OCI-LY3 (cell line): Measurements from ENCODE around the gene CUBN.
"Not testable (repeated sequence)": the region's sequence is repeated elsewhere in the genome, so short reads cannot be mapped to it uniquely, and the experiment has no call there.

Experiments used
- H2AFZ ChIP-seq: fragments of 200-600, 300-600 bp; shearing (Covaris generic); 2 replicates; pipeline ENCODE4 v1.6.0; 2014; ENCODE audit warnings: antibody characterized with exemption, low read depth, low read length
- H3K27ac ChIP-seq: fragments of 200-600, 300-600 bp; sonication (generic); 2 replicates; pipeline ENCODE4 v1.5.1; 2014; ENCODE audit warnings: mild to moderate bottlenecking, low read length, moderate library complexity, mixed read lengths
- H3K27me3 ChIP-seq: fragments of 200-600, 300-600 bp; sonication (generic); 2 replicates; pipeline ENCODE4 v1.6.1; 2014; ENCODE audit warnings: low read depth, low read length, mixed read lengths
- H3K36me3 ChIP-seq: fragments of 200-600, 300-600 bp; sonication (generic); replicated peaks from 2 replicates; pipeline ENCODE3; 2014; ENCODE audit warnings: low read depth, low read length, mixed read lengths
- H3K4me1 ChIP-seq: fragments of 300-600, 200-600 bp; sonication (generic); 2 replicates; pipeline ENCODE4 v1.6.1; 2014; ENCODE audit warnings: low read length, mixed read lengths
- H3K4me2 ChIP-seq: fragments of 200-600, 300-600 bp; sonication (generic); 2 replicates; pipeline ENCODE4 v1.6.1; 2014; ENCODE audit warnings: low read length, mixed read lengths
- H3K4me3 ChIP-seq: fragments of 300-600, 200-600 bp; sonication (generic); 2 replicates; pipeline ENCODE4 v1.5.1; 2014; ENCODE audit warnings: antibody characterized with exemption, mild to moderate bottlenecking, low read length, moderate library complexity
- H3K79me2 ChIP-seq: fragments of 300-600, 200-600 bp; shearing (Covaris generic); 2 replicates; pipeline ENCODE4 v1.6.1; 2014; ENCODE audit warnings: mild to moderate bottlenecking, low read length, mixed read lengths
- H3K9ac ChIP-seq: fragments of 300-600, 200-600 bp; shearing (Covaris generic); 2 replicates; pipeline ENCODE4 v1.6.0; 2014; ENCODE audit warnings: mild to moderate bottlenecking, low read length, moderate library complexity
- H3K9me3 ChIP-seq: fragments of 200-600, 300-600 bp; shearing (Covaris generic); 2 replicates; pipeline ENCODE4 v1.6.1; 2014; ENCODE audit warnings: low read length, mixed read lengths; ENCODE audit not compliant: insufficient read depth
- H4K20me1 ChIP-seq: fragments of 200-600, 300-600 bp; sonication (generic); 2 replicates; pipeline ENCODE4 v1.6.1; 2016; ENCODE audit warnings: low read length, mixed read lengths; ENCODE audit not compliant: insufficient read depth
- CTCF ChIP-seq: fragments of 200-600, 300-600 bp; sonication (generic); IDR thresholded peaks from 2 replicates; pipeline ENCODE4 v1.5.1; 2014; ENCODE audit warnings: antibody characterized with exemption, low read length, low read depth
- EZH2phosphoT487 ChIP-seq: fragments of 200-600 bp; shearing (Covaris generic); IDR thresholded peaks from 2 replicates; pipeline ENCODE4 v1.6.1; 2018; ENCODE audit warnings: antibody characterized with exemption, mixed run types, low read depth

The CUBN gene

DNA sequence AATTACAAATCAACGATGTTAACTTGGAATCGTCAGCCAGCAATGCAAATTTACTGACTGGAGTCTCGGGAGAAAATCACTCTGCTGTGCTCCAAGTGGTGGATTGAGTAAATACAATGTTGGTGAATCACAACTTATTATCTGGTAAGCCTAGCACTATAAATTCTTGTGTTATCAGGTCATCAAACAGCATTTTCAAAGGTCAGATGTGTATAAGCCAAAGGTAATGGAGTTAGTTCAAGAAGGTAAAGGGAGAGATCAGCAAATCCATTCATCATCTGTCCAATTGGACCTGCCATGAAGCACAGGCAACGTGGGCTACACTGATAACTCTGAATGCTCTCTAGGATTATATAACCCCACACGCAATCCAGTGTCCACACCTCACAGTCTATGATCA lies 13.9 kb downstream of the CUBN start:
- H3K79me2 ChIP-seq, result no peaks in the 10 kb centered on the region
- H3K27me3 ChIP-seq, result no peaks in the 10 kb centered on the region
- H4K20me1 ChIP-seq, result no peaks in the 10 kb centered on the region
- H3K4me1 ChIP-seq, result no peaks in the 10 kb centered on the region
- no peaks in the 10 kb centered on the region for H3K36me3 ChIP-seq
- H3K9ac ChIP-seq, result no peak overlapping the region
- H3K27ac ChIP-seq, result no peak overlapping the region
- H2AFZ ChIP-seq, result no peak overlapping the region
- TF ChIP-seq EZH2phosphoT487 (no peak), CTCF (no peak)
- no peaks in the 10 kb centered on the region for H3K9me3 ChIP-seq
- H3K4me2 ChIP-seq, result no peak overlapping the region
- H3K4me3 ChIP-seq, result no peak overlapping the region

DNA sequence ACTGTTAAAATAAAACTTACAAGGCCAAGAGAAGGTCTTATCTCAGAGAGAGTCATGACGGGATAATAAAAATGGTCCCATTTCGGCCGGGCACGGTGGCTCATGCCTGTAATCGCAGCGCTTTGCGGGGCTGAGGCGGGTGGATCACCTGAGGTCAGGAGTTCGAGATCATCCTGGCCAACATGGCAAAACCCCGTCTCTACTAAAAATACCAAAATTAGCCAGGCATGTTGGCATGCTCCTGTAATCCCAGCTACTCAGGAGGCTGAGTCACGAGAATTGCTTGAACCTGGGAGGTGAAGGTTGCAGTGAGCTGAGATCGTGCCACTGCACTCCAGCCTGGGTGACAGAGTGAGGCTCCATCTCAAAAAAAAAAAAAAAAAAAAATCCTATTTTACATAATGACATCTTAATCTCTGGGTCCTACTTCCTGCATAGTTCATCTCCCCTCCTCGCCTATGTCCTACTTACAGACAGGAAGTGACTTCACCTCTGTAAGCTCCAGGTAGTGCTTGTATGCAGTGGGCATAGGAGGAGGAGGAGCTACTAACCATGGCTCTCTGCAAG lies 14.7 kb downstream of the CUBN start:
- H2AFZ ChIP-seq, H3K4me2 ChIP-seq, H3K27me3 ChIP-seq, H3K27ac ChIP-seq, H3K4me1 ChIP-seq, H3K79me2 ChIP-seq, H4K20me1 ChIP-seq, H3K9me3 ChIP-seq, H3K4me3 ChIP-seq, H3K9ac ChIP-seq, H3K36me3 ChIP-seq: not testable (repeated sequence)

- Histone ChIP-seq H3K79me2 (no peaks in the 10 kb centered on the region), H3K27ac (no peak overlapping the region), H3K4me2 (no peak overlapping the region), H3K36me3 (no peaks in the 10 kb centered on the region), H3K9me3 (no peaks in the 10 kb centered on the region), H3K27me3 (no peaks in the 10 kb centered on the region), H3K4me3 (no peak overlapping the region), H2AFZ (no peak overlapping the region), H3K9ac (no peak overlapping the region), H3K4me1 (no peaks in the 10 kb centered on the region), H4K20me1 (no peaks in the 10 kb centered on the region)
- no peak for TF ChIP-seq CTCF
- no peak for TF ChIP-seq EZH2phosphoT487
Measured at GRCh38 chr10:17113889-17114540, 15.6 kb downstream of the CUBN start.

- Histone ChIP-seq H3K4me2 (no peak overlapping the region), H3K9ac (no peak overlapping the region), H2AFZ (no peak overlapping the region), H4K20me1 (no peaks in the 10 kb centered on the region), H3K79me2 (no peaks in the 10 kb centered on the region), H3K4me1 (no peaks in the 10 kb centered on the region), H3K9me3 (no peaks in the 10 kb centered on the region), H3K27ac (no peak overlapping the region), H3K4me3 (no peak overlapping the region), H3K27me3 (no peaks in the 10 kb centered on the region), H3K36me3 (no peaks in the 10 kb centered on the region)
- TF ChIP-seq CTCF, result no peak
- no peak for TF ChIP-seq EZH2phosphoT487
Measured at GRCh38 chr10:17113346-17113745, 16.3 kb downstream of the CUBN start.
